GM12874 (cell line): ENCODE data around the gene GCLM.

Experiments used
- TF ChIP-seq, protein P1 (sequence below): IDR thresholded peaks from 2 replicates; pipeline ENCODE4 v1.5.1; 2011; ENCODE audit warnings: low read depth, mild to moderate bottlenecking, control low read depth, low read length, moderate library complexity; ENCODE audit not compliant: insufficient read depth

The GCLM gene

DNA sequence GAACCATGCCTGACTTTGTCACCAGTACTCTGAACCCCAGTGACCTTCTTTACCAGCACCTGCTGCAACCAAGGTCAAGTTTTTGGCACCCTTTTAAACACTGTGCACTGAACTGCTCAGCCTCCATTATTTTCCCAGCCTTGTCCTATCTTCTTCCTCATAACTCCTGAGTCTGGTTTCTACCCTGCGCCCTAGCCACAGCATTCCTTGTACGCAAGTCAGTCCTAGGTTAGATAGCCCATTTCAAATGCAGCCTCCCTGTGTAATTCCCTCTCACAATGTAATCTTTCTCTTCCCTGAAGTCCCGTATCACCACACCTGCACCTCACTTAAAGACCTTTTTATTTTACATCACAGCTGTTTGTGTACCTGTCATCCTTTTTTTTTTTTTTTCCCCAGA lies 67.5 kb downstream of the GCLM start:
- TF ChIP-seq, protein P1, sequence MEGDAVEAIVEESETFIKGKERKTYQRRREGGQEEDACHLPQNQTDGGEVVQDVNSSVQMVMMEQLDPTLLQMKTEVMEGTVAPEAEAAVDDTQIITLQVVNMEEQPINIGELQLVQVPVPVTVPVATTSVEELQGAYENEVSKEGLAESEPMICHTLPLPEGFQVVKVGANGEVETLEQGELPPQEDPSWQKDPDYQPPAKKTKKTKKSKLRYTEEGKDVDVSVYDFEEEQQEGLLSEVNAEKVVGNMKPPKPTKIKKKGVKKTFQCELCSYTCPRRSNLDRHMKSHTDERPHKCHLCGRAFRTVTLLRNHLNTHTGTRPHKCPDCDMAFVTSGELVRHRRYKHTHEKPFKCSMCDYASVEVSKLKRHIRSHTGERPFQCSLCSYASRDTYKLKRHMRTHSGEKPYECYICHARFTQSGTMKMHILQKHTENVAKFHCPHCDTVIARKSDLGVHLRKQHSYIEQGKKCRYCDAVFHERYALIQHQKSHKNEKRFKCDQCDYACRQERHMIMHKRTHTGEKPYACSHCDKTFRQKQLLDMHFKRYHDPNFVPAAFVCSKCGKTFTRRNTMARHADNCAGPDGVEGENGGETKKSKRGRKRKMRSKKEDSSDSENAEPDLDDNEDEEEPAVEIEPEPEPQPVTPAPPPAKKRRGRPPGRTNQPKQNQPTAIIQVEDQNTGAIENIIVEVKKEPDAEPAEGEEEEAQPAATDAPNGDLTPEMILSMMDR = no peak

DNA sequence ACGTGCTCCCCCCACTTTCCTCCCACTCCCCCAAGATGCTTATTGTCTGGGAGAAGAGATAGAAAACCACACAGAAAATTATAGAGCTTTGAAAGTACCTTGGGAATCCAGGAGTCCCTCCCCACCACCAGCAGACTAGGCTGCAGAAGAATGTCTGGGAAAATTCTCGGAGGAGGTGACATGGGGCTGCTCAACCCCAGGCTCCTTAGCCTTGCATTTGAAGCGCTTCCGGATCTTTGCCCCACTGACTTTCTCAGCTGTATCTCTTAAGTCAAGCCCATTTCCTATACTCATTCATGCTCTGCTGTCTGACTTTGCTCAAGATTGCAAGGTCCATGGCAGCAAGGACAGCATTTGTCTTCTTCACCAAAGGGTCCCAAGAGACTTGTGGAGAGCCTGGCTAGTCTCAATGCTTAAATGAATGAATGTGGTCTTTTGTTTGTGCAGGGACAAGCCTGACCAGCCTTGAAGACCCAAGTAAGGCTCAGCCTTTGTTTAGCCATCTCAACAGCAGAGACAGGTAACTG lies 68.2 kb downstream of the GCLM start:
- TF ChIP-seq, protein P1 = no peak

DNA sequence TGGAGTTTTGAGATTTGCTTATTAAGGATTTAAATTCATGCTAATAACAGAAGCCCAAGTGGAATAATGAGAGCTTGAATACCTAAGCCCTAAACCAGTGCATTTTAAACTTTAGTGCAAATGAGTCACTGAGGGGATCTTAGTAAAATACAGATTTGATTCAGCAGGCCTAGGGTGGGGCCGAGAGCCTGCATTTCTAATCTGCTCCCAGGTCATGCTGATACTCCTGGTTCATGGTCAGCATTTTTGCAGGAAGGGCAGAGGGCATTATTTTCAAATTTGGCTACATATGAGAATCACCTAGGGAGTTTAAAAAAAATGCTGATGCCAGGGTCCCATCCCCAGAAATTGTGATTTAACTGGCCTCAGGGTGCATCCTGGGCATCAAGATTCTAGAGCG lies 69.5 kb downstream of the GCLM start:
- TF ChIP-seq, protein P1 = no peak

DNA sequence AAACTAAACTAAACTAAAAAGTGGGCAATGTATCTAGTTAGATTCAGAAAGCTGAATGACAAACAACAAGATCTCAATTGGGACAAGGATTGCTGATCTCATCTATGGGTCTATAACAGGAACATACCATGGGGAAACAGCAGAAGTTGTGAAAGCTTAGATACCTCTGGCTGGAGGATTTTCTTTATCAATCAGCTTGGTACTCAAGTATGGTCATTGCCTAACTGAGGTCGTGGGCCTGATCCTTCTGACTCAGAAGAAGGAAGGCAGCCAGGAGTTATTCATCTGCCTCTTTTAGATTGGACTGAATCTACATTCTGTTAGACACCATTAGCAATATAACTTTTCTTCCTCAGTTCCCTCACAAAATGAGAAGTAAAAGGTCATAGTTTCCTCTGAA lies 69.9 kb downstream of the GCLM start:
- TF ChIP-seq, protein P1 = no peak

DNA sequence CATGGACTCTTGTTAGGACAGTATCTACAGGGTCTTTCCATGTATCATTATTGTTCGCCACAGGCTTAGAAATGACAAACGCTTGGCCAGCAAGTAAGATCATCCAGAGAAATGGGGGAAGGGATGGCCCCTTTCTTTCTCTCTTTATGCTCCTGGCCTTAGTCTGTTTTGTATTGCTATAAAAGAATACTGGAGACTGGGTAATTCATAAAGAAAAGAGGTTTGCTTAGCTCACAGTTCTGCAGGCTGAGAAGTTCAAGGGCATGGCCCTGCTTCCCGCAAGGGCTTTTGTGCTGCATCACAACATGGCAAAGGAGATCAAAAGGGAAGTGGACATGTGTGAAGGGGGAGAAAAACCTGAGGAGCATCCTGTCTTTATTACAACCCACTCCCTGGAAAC lies 71.3 kb downstream of the GCLM start:
- TF ChIP-seq, protein P1 = no peak
